ENCODE measurements around the gene FAM53C.
A peak's percentile ranks its signal among the peaks of the same experiment; 100 is the strongest.
"Not testable (repeated sequence)": the region's sequence is repeated elsewhere in the genome, so short reads cannot be mapped to it uniquely, and the experiment has no call there.

The FAM53C gene

GRCh38 chr5:138337685-138338410 is at the start of gene FAM53C:
Gene FAM53C, plus strand, starts transcription at chr5:138338266. Its CDS starts 3,070 bp downstream, at chr5:138341336.
- DNase-seq = peak; percentile 98

GRCh38 chr5:138289296-138289695 is 48.8 kb upstream of the FAM53C start:
- DNase-seq = no peak

- no peak for DNase-seq
Observed at GRCh38 chr5:138303372-138303771, 34.7 kb upstream of the FAM53C start.

GRCh38 chr5:138305797-138306196 is 32.3 kb upstream of the FAM53C start:
- no peak for DNase-seq

GRCh38 chr5:138315751-138316278 is 22.3 kb upstream of the FAM53C start:
- DNase-seq = no peak

- no peak for DNase-seq
Observed at GRCh38 chr5:138316355-138316754, 21.7 kb upstream of the FAM53C start.

- not testable (repeated sequence) for DNase-seq
Observed at GRCh38 chr5:138318211-138318610, 19.9 kb upstream of the FAM53C start.

GRCh38 chr5:138330813-138331448 is 7.1 kb upstream of the FAM53C start:
- DNase-seq = no peak

GRCh38 chr5:138331449-138332368 is 6.4 kb upstream of the FAM53C start, which contains the start of gene CDC25C:
Gene CDC25C, minus strand, starts transcription at chr5:138331804. Its CDS starts 624 bp downstream, at chr5:138331180.
- DNase-seq = peak; percentile 96

- no peak for DNase-seq
Observed at GRCh38 chr5:138334867-138335447, 3.1 kb upstream of the FAM53C start.

GRCh38 chr5:138336952-138337684 is 948 bp upstream of the FAM53C start:
- no peak for DNase-seq

- DNase-seq = peak; percentile 54
Observed at GRCh38 chr5:138338411-138339090, 485 bp downstream of the FAM53C start.

- DNase-seq = no peak
Observed at GRCh38 chr5:138339091-138339456, 1.0 kb downstream of the FAM53C start.

- no peak for DNase-seq
Observed at GRCh38 chr5:138339464-138339863, 1.4 kb downstream of the FAM53C start.

- no peak for DNase-seq
Observed at GRCh38 chr5:138340008-138340407, 1.9 kb downstream of the FAM53C start.

GRCh38 chr5:138344887-138345622 is 7.0 kb downstream of the FAM53C start:
- DNase-seq = no peak

GRCh38 chr5:138346889-138347288 is 8.8 kb downstream of the FAM53C start:
- DNase-seq = no peak

GRCh38 chr5:138349852-138350562 is 11.9 kb downstream of the FAM53C start:
- no peak for DNase-seq

- no peak for DNase-seq
Observed at GRCh38 chr5:138350563-138350890, 12.5 kb downstream of the FAM53C start.

GRCh38 chr5:138351056-138351455 is 13.0 kb downstream of the FAM53C start:
- no peak for DNase-seq

Measured in right forelimb (tissue), 1 donor.